SU-DHL-6 (cell line): ENCODE results near the gene PTPN21.

Source experiments
- H2AFZ ChIP-seq: fragments of 200-600 bp; sonication (generic); 2 replicates; pipeline ENCODE4 v1.6.1; 2014; ENCODE audit warnings: low read depth, mild to moderate bottlenecking, moderate library complexity, mixed read lengths, antibody characterized with exemption, low read length; ENCODE audit not compliant: severe bottlenecking
- H3F3A ChIP-seq: fragments of 200-600 bp; shearing (Covaris generic); 2 replicates; pipeline ENCODE4 v1.6.0; 2016; ENCODE audit warnings: antibody characterized with exemption, mild to moderate bottlenecking; ENCODE audit not compliant: insufficient read depth
- H3K27ac ChIP-seq: fragments of 200-600 bp; sonication (generic); 2 replicates; pipeline ENCODE4 v1.5.1; 2016; ENCODE audit warnings: low read depth, mild to moderate bottlenecking, low read length, moderate library complexity, mixed read lengths
- H3K27me3 ChIP-seq: fragments of 200-600 bp; sonication (generic), shearing (Covaris generic); 2 replicates; pipeline ENCODE4 v1.6.0; 2014; ENCODE audit warnings: mild to moderate bottlenecking, low read length
- H3K36me3 ChIP-seq: fragments of 200-600 bp; sonication (generic); 2 replicates; pipeline ENCODE4 v1.6.1; 2014; ENCODE audit warnings: mild to moderate bottlenecking, low read length, mixed read lengths
- H3K4me2 ChIP-seq: fragments of 300-600, 200-600 bp; shearing (Covaris generic), sonication (generic); 2 replicates; pipeline ENCODE4 v1.6.0; 2014; ENCODE audit warnings: low read length, low read depth, mild to moderate bottlenecking; ENCODE audit not compliant: poor library complexity, severe bottlenecking
- H3K4me3 ChIP-seq: fragments of 200-600 bp; sonication (generic); 2 replicates; pipeline ENCODE4 v1.5.1; 2014; ENCODE audit warnings: antibody characterized with exemption, low read length, mild to moderate bottlenecking, mixed read lengths; ENCODE audit not compliant: insufficient read depth, poor library complexity, severe bottlenecking
- H3K79me2 ChIP-seq: fragments of 200-600 bp; sonication (generic); 2 replicates; pipeline ENCODE4 v1.6.1; 2014; ENCODE audit warnings: mild to moderate bottlenecking, low read length, moderate library complexity; ENCODE audit not compliant: insufficient read depth
- H3K9ac ChIP-seq: fragments of 200-600 bp; sonication (generic); 2 replicates; pipeline ENCODE4 v1.7.0; 2014; ENCODE audit warnings: mild to moderate bottlenecking, low read length
- H3K9me2 ChIP-seq: fragments of 200-600 bp; sonication (generic); replicated peaks from 2 replicates; pipeline ENCODE4 v1.6.1; 2014; ENCODE audit warnings: low read length; ENCODE audit not compliant: insufficient read depth
- H3K9me3 ChIP-seq: fragments of 200-600 bp; sonication (generic); 2 replicates; pipeline ENCODE4 v1.6.1; 2014; ENCODE audit warnings: low read length, mixed read lengths; ENCODE audit not compliant: insufficient read depth
- H4K20me1 ChIP-seq: fragments of 200-600 bp; sonication (generic); 2 replicates; pipeline ENCODE4 v1.6.1; 2014; ENCODE audit warnings: low read depth, mild to moderate bottlenecking, antibody characterized with exemption, low read length, moderate library complexity, mixed read lengths
- CTCF ChIP-seq: fragments of 200-600 bp; sonication (generic); IDR thresholded peaks from one replicate; pipeline ENCODE4 v1.5.1; 2017; ENCODE audit warnings: antibody characterized with exemption, mild to moderate bottlenecking, low read length, moderate library complexity; ENCODE audit not compliant: insufficient read depth, poor library complexity, severe bottlenecking
- EZH2phosphoT487 ChIP-seq: fragments of 200-600 bp; sonication (generic), shearing (Covaris generic); conservative IDR thresholded peaks from 2 replicates; pipeline ENCODE4 v1.6.1; 2018; ENCODE audit warnings: mild to moderate bottlenecking, antibody characterized with exemption, low read length, moderate library complexity, mixed read lengths

PTPN21 gene

GRCh38 chr14:88545256-88545655, 9.6 kb downstream of the PTPN21 start:
- H4K20me1 ChIP-seq, result no peaks in the 10 kb centered on the region
- no peaks in the 10 kb centered on the region for H3K9me2 ChIP-seq
- no peak overlapping the region for H3K9ac ChIP-seq
- no peaks in the 10 kb centered on the region for H3F3A ChIP-seq
- no peaks in the 10 kb centered on the region for H3K36me3 ChIP-seq
- H3K9me3 ChIP-seq, result no peaks in the 10 kb centered on the region
- no peaks in the 10 kb centered on the region for H3K27me3 ChIP-seq
- TF ChIP-seq EZH2phosphoT487 (no peak), CTCF (no peak)
- H2AFZ ChIP-seq, result no peak overlapping the region
- no peak overlapping the region for H3K4me2 ChIP-seq
- no peaks in the 10 kb centered on the region for H3K79me2 ChIP-seq
- H3K4me3 ChIP-seq, result no peak overlapping the region
- H3K27ac ChIP-seq, result no peak overlapping the region

- H3K9me2 ChIP-seq, result no peaks in the 10 kb centered on the region
- H3F3A ChIP-seq, result no peaks in the 10 kb centered on the region
- H3K4me2 ChIP-seq, result no peak overlapping the region
- H4K20me1 ChIP-seq, result no peaks in the 10 kb centered on the region
- no peaks in the 10 kb centered on the region for H3K36me3 ChIP-seq
- TF ChIP-seq CTCF, result no peak
- TF ChIP-seq EZH2phosphoT487, result no peak
- no peak overlapping the region for H3K4me3 ChIP-seq
- H3K27me3 ChIP-seq, result no peaks in the 10 kb centered on the region
- no peak overlapping the region for H3K9ac ChIP-seq
- no peaks in the 10 kb centered on the region for H3K9me3 ChIP-seq
- H3K27ac ChIP-seq, result no peak overlapping the region
- no peak overlapping the region for H2AFZ ChIP-seq
- H3K79me2 ChIP-seq, result no peaks in the 10 kb centered on the region
Measured at GRCh38 chr14:88542857-88543795, 11.7 kb downstream of the PTPN21 start.

GRCh38 chr14:88541324-88541723, 13.5 kb downstream of the PTPN21 start:
- Histone ChIP-seq H4K20me1 (no peaks in the 10 kb centered on the region), H3K4me2 (no peak overlapping the region), H3K79me2 (no peaks in the 10 kb centered on the region), H3K9me3 (no peaks in the 10 kb centered on the region), H3K27ac (no peak overlapping the region), H3K9ac (no peak overlapping the region), H2AFZ (no peak overlapping the region), H3K27me3 (no peaks in the 10 kb centered on the region), H3F3A (no peaks in the 10 kb centered on the region), H3K4me3 (no peak overlapping the region), H3K36me3 (no peaks in the 10 kb centered on the region), H3K9me2 (no peaks in the 10 kb centered on the region)
- no peak for TF ChIP-seq EZH2phosphoT487

- H3K27me3 ChIP-seq, result no peaks in the 10 kb centered on the region
- no peaks in the 10 kb centered on the region for H3K79me2 ChIP-seq
- no peaks in the 10 kb centered on the region for H3K36me3 ChIP-seq
- no peak overlapping the region for H3K9ac ChIP-seq
- no peak overlapping the region for H3K27ac ChIP-seq
- no peaks in the 10 kb centered on the region for H3F3A ChIP-seq
- H3K9me3 ChIP-seq, result no peaks in the 10 kb centered on the region
- H3K4me2 ChIP-seq, result no peak overlapping the region
- H3K9me2 ChIP-seq, result no peaks in the 10 kb centered on the region
- H4K20me1 ChIP-seq, result no peaks in the 10 kb centered on the region
- no peak overlapping the region for H2AFZ ChIP-seq
- no peak overlapping the region for H3K4me3 ChIP-seq
- TF ChIP-seq EZH2phosphoT487 (no peak), CTCF (no peak)
Measured at GRCh38 chr14:88535813-88536212, 19.0 kb downstream of the PTPN21 start.
